ENCODE measurements around the gene PAN3.
"Not testable (repeated sequence)": the region's sequence is repeated elsewhere in the genome, so short reads cannot be mapped to it uniquely, and the experiment has no call there.

PAN3 gene, protein sequence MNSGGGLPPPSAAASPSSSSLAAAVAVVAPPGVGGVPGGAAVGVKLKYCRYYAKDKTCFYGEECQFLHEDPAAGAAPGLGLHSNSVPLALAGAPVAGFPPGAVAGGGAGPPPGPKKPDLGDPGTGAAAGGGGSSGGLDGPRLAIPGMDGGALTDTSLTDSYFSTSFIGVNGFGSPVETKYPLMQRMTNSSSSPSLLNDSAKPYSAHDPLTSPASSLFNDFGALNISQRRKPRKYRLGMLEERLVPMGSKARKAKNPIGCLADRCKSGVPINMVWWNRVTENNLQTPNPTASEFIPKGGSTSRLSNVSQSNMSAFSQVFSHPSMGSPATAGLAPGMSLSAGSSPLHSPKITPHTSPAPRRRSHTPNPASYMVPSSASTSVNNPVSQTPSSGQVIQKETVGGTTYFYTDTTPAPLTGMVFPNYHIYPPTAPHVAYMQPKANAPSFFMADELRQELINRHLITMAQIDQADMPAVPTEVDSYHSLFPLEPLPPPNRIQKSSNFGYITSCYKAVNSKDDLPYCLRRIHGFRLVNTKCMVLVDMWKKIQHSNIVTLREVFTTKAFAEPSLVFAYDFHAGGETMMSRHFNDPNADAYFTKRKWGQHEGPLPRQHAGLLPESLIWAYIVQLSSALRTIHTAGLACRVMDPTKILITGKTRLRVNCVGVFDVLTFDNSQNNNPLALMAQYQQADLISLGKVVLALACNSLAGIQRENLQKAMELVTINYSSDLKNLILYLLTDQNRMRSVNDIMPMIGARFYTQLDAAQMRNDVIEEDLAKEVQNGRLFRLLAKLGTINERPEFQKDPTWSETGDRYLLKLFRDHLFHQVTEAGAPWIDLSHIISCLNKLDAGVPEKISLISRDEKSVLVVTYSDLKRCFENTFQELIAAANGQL

DNA sequence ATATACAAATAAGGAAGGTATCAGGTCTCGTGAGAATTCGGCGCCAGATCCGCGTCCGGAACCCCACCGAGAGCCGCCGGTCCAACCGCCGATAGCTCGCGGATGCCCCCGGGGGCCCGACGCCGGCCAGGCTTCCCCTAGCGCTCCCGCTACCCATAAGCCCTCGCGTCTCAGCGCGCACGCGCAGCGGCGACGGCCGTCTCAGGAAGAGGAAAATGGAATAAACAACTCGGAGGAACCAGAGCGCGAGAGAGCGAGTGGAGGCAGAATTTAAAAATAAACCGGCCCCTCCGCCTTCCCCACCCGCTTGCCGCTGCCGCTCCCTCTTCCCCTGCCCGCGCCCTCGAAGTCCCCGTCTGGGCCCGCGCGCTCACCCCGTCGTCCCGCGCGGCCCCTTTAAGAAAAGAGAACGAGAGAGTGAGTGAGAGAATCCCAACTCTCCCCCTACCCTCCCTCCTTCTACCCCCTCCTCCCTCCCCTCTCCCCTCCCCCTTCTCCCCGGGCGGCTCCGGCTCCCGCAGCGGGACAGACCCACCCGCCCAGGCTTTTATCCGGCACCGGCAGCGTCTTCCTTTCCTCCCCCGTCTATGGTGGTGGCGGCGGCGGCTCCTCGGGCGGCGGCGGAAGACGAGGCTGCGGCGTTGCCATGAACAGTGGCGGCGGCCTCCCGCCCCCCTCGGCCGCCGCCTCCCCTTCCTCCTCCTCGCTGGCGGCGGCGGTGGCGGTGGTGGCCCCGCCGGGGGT is at the start of gene PAN3:
PAN3 (plus strand) TSS at position 534 of the 744 bp plus-strand sequence; CDS start at position 647, 113 bp downstream.
- DNase-seq, result peak; percentile 92

GRCh38 chr13:28089065-28089464 is 49.3 kb upstream of the PAN3 start:
- no peak for DNase-seq

DNA sequence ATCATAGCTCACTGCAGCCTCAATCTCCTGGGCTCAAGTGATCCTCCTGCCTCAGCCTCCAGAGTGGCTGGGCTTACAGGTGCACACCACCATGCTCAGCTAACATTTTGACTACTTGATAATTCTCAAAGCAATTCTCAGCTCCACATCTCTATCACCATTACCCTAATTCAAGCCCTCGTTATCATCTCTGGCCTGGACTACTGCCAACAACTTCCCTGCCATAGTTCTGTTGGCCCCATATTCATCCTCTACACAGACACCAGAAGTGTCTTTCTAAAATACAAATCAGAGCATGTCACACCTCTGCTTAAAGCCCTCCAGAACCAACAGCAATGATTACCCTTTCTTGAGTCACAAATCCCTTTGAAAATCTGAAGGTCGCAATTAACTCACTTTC is 45.9 kb upstream of the PAN3 start:
- no peak for DNase-seq

DNA sequence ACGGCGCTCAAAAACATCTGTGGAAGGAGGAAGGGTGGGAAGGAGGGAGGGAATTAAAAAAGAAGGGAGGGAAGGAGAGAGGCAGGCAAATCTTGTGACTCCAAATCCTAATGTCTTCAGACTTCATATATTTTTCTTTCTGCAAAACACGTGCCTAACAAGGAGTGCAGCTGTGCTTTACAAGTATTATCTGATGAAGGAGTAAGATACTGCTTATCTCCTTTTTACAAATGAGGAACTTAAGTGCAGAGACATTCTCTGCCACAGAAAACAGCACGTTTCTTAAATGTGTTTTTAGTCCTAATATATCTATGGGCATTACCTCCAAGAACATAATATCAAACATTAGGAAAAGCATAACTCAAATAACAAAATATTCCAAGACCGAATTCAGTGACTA is 44.5 kb upstream of the PAN3 start:
- DNase-seq, result no peak

GRCh38 chr13:28094306-28094705 is 44.0 kb upstream of the PAN3 start:
- DNase-seq, result no peak

DNA sequence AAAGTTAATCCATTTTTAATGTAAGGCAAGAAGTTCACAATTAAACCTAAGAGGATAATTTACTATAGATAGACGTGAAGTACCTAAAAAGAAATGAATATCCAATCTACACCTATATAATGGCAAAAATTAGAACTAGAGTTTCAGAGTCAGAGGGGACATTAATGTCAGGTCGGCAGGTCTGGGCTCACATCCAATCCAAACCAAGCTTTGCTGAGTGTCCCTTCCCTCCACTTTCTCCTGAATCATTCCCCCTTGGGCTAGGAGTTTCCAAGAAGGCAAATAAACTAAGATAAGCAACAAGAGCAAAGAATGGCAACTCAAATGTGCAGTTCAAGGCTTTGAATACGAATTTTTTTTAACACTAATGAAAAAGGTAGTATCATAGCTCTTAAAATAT is 40.8 kb upstream of the PAN3 start:
- DNase-seq, result no peak

GRCh38 chr13:28099396-28100149 is 38.8 kb upstream of the PAN3 start:
- no peak for DNase-seq

- DNase-seq, result peak; percentile 28
Measured at GRCh38 chr13:28100150-28101121, 37.9 kb upstream of the PAN3 start, which contains the start of gene FLT3. Gene FLT3, minus strand, starts transcription at chr13:28100576. Its CDS starts 66 bp downstream, at chr13:28100510.

DNA sequence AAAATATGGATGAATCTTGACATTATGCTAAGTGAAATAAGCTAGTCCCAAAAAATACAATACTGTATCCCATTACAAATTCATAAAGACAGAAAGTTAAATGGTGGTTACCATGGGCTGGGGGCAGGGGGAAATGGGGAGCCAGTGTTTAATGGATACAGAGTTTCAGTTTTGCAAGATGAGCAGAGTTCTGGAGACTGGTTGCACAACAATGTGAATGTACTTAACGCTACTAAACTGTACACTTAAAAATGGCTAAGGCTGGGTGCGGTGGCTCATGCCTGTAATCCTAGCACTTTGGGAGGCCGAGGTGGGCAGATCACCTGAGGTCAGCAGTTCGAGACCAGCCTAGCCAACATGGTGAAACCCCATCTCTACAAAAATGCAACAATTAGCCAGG is 36.5 kb upstream of the PAN3 start:
- not testable (repeated sequence) for DNase-seq

DNA sequence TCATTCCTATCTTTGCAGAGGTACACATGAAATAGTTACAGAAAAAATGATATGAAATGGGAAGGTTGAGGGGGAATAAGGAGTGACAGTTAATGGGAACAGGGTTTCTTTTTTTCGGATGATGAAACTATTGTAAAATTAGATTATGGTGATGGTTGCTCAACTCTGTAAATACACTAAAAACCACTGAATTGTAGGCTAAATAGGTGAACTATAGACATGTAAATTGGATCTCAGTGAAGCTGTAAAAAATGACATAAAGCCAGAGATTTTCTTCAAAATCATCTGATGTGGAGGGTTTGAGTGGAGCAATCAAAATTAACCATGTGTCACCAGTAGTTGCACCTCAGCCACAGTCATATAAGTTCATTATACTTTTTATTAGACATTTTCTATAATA is 31.4 kb upstream of the PAN3 start:
- DNase-seq, result no peak

- no peak for DNase-seq
Measured at GRCh38 chr13:28110414-28110813, 27.9 kb upstream of the PAN3 start.

- no peak for DNase-seq
Measured at GRCh38 chr13:28116736-28117135, 21.6 kb upstream of the PAN3 start.

DNA sequence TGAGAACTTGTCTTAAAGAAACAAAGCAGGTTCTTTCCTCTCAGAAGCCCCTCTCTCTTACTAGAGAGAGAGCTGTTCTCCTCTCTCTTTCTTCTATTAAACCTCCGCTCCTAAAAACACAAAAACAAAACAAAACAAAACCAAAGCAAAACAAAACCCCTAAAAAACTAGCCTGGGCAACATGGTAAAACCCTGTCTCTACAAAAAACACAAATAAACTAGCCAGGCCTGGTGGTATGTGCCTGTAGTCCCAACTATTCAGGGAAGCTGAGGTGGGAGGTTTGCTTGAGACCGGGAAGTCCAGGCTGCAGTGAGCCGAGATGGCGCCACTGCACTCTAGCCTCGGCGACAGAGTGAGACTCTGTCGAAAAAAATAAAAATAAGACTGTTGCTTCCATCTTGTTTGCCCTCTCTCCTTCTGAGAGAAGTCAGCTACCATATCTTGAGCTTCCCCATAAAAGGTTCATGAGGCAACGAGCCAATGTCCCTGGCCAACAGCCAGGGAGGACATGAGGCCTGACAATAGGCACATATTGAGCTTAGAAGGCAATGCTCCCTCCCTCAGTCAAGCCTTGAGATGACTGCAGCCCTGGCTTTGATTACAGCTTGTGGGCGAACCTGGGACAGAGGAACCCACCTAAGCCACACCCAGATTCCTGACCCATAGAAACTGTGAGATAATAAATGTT is 20.5 kb upstream of the PAN3 start:
- DNase-seq, result no peak

DNA sequence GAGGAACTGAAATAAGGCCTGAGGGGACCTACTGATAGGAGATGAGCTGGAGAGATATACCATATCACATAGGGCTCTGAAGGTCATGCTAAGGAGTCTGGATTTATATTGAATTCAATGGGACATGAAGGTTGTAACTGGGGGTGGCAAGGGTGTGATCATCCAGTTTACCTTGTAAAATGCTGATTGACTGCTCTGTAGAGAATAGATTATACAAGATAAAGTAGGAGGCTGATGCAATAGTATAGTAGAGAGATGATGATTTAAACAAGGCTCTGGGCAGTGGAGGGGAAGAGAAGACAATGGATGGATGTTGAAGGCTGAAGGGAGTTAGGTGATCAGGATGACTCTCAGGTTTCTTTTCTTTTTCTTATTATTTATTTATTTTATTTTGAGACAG is 18.0 kb upstream of the PAN3 start:
- no peak for DNase-seq

GRCh38 chr13:28121224-28121623 is 17.1 kb upstream of the PAN3 start:
- DNase-seq, result no peak

- no peak for DNase-seq
Measured at GRCh38 chr13:28128030-28128429, 10.3 kb upstream of the PAN3 start.

GRCh38 chr13:28128926-28129325 is 9.4 kb upstream of the PAN3 start:
- DNase-seq, result no peak

DNA sequence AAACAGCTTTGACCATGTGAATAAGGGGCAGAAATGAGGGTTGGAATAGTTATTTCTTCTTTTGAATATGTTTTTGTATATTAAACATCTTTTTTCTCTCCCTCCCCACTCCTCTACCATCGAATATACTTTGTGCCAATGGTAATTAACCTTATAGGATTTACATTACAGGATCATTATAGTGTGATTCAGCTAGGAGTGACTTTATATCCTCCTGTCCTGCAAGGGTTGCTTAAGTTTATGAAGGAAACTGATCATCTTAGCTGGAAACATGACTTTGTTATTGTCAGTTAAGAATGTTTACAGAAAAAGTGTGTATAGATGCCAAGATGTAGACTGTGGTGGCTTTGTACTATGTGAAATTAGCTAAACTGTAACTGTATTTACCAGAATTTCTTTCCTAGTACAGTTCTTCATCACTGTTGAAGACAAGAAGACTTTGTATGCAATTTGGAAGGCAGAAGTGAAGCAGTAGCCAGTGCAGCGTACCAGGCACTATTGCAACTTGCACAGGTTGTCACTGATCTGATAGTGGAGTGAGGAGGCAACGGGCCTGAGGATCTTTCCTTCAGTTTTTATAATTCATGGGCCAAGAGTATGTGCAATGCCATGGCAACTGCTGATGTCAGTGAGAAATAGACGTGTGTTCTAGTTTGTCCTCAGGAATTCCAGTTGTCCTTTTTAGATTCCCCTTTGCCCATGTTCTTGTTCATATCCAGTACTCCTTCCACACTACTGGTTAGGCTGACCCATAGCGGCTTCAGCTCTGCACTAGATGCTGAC is 8.2 kb upstream of the PAN3 start:
- no peak for DNase-seq

- no peak for DNase-seq
Measured at GRCh38 chr13:28131646-28132045, 6.7 kb upstream of the PAN3 start.

- no peak for DNase-seq
Measured at GRCh38 chr13:28136916-28137315, 1.4 kb upstream of the PAN3 start.

All from COR-L47 (cell line).